ENCODE measurements around the gene ABCA1. TPM values are rescaled to one million over a fixed set of nuclear protein-coding genes. Genes with fewer than 3 reads are reported as not detected.
"Not testable (repeated sequence)": the region's sequence is repeated elsewhere in the genome, so short reads cannot be mapped to it uniquely, and the experiment has no call there.

ABCA1 gene
- 10.8 TPM for total RNA-seq
- long read RNA-seq, partial matches to known transcripts, result 3 of 4 reads
- long read RNA-seq, other reads (novel, unspliced or antisense), result 1 of 4 reads

- H3K4me3 ChIP-seq, result peak within 1 kb of the TSS; percentile 97
- H3K9me3 ChIP-seq (replicated peaks), result no peaks in the 10 kb centered on the region
- H3K27me3 ChIP-seq (ENCODE audit: low read depth), result no peaks in the 10 kb centered on the region
- H3K36me3 ChIP-seq, result no peaks in the 10 kb centered on the region
- TF ChIP-seq CTCF (IDR thresholded peaks at IDR 0.05; ENCODE audit: borderline replicate concordance), result no peak
- H3K27ac ChIP-seq (replicated peaks), result peak within 1 kb of the TSS; percentile 91
- intact Hi-C loops (cut with micrococcal nuclease), result loop anchor here (2.0 to 10.0 kb wide), 3 partner anchors 41 to 229 kb away; no protein-coding TSS in a partner anchor
- DNase-seq, result peak; percentile 94
- peaks cover 56% of the 10 kb centered on the region for H3K4me1 ChIP-seq
Observed at GRCh38 chr9:104927912-104928740, at the start of gene ABCA1. ABCA1 (minus strand) TSS chr9:104928155; CDS start chr9:104903679, 24,476 bp downstream.

- Histone ChIP-seq H3K27me3 (ENCODE audit: low read depth) (no peaks in the 10 kb centered on the region), H3K4me3 (no peak overlapping the region), H3K4me1 (peaks cover 16% of the 10 kb centered on the region), H3K9me3 (replicated peaks) (no peaks in the 10 kb centered on the region), H3K27ac (replicated peaks) (no peak overlapping the region), H3K36me3 (no peaks in the 10 kb centered on the region)
- TF ChIP-seq CTCF (IDR thresholded peaks at IDR 0.05; ENCODE audit: borderline replicate concordance), result no peak
- no peak for DNase-seq
- intact Hi-C loops (cut with micrococcal nuclease), result no loop called here
Observed at GRCh38 chr9:104977580-104977979, 49.6 kb upstream of the ABCA1 start.

- no peaks in the 10 kb centered on the region for H3K27me3 ChIP-seq (ENCODE audit: low read depth)
- no peak overlapping the region for H3K27ac ChIP-seq (replicated peaks)
- no peak overlapping the region for H3K4me3 ChIP-seq
- no peaks in the 10 kb centered on the region for H3K9me3 ChIP-seq (replicated peaks)
- no peaks in the 10 kb centered on the region for H3K36me3 ChIP-seq
- peaks cover 12% of the 10 kb centered on the region for H3K4me1 ChIP-seq
- no peak for DNase-seq
- intact Hi-C loops (cut with micrococcal nuclease), result no loop called here
- TF ChIP-seq CTCF (IDR thresholded peaks at IDR 0.05; ENCODE audit: borderline replicate concordance), result no peak
Observed at GRCh38 chr9:104977168-104977567, 49.2 kb upstream of the ABCA1 start.

GRCh38 chr9:104975966-104976595 is 48.1 kb upstream of the ABCA1 start:
- H3K36me3 ChIP-seq; DNase-seq; H3K27me3 ChIP-seq (ENCODE audit: low read depth); H3K4me3 ChIP-seq; intact Hi-C loops (cut with micrococcal nuclease); H3K9me3 ChIP-seq (replicated peaks); H3K27ac ChIP-seq (replicated peaks): not testable (repeated sequence)
- peaks cover 10% of the 10 kb centered on the region for H3K4me1 ChIP-seq

GRCh38 chr9:104974053-104974962 is 46.4 kb upstream of the ABCA1 start:
- Histone ChIP-seq H3K4me3 (no peak overlapping the region), H3K9me3 (replicated peaks) (no peaks in the 10 kb centered on the region), H3K4me1 (peaks cover 18% of the 10 kb centered on the region), H3K27me3 (ENCODE audit: low read depth) (no peaks in the 10 kb centered on the region), H3K36me3 (no peaks in the 10 kb centered on the region), H3K27ac (replicated peaks) (no peak overlapping the region)
- intact Hi-C loops (cut with micrococcal nuclease), result no loop called here
- no peak for TF ChIP-seq CTCF (IDR thresholded peaks at IDR 0.05; ENCODE audit: borderline replicate concordance)
- no peak for DNase-seq
